Transverse colon (tissue), 4 donors: ENCODE measurements around the gene CALHM6. TPM values are rescaled to one million over a fixed set of nuclear protein-coding genes. Genes with fewer than 3 reads are reported as not detected.

ENCODE experiments used
- DNase-seq: peaks from one replicate; pipeline ENCODE4 v3.0.0-alpha.2; 2019
- H3K27ac ChIP-seq, 4 donors: fragments of 200-600 bp; sonication (generic); 2 replicates each; pipeline ENCODE4 v1.5.1; 2016 to 2018; ENCODE audit warnings: inconsistent platforms in 4 of 4
- H3K27me3 ChIP-seq: fragments of 200-600 bp; sonication (generic); 2 replicates; pipeline ENCODE4 v1.5.1; 2017; ENCODE audit warnings: inconsistent platforms
- H3K36me3 ChIP-seq, 4 donors: fragments of 200-600 bp; sonication (generic); 2 replicates each; pipeline ENCODE4 v1.5.1; 2017 to 2019; ENCODE audit warnings: inconsistent platforms in 4 of 4
- H3K4me1 ChIP-seq, 4 donors: fragments of 200-600 bp; sonication (generic); 2 replicates each; pipeline ENCODE4 v1.5.1; 2017 to 2020; ENCODE audit warnings: inconsistent platforms in 4 of 4
- H3K4me3 ChIP-seq, 4 donors: fragments of 200-600 bp; sonication (generic); 1 replicate in 1 of 4; 2 replicates in 3 of 4; pipeline versions ENCODE4 v1.5.1 to v1.6.1; 2017 to 2019; ENCODE audit warnings: inconsistent platforms in 4 of 4
- H3K9me3 ChIP-seq, 2 donors: fragments of 200-600 bp; sonication (generic); 2 replicates each; pipeline ENCODE4 v1.5.1; 2017 to 2019; ENCODE audit warnings: inconsistent platforms in 2 of 2
- EP300 ChIP-seq: sonication (generic); formaldehyde crosslinking; IDR thresholded peaks from one replicate; pipeline ENCODE4 v1.6.1; 2017; ENCODE audit warnings: antibody characterized with exemption, low read depth
- POLR2A ChIP-seq: fragments of 450-650 bp; IDR thresholded peaks from one replicate; pipeline ENCODE4 v1.6.1; 2016; ENCODE audit warnings: antibody characterized with exemption, mild to moderate bottlenecking, moderate library complexity
- POLR2AphosphoS5 ChIP-seq, 3 donors: sonication (generic); formaldehyde crosslinking; IDR thresholded peaks; one replicate each; pipeline ENCODE4 v1.6.1; 2016; ENCODE audit warnings: antibody characterized with exemption in 3 of 3
- WGBS, 2 donors: methylation state at CpG; one replicate each; pipeline ENCODE4 v1.1.5; 2018; ENCODE audit warnings: low coverage in 1 of 2; 5-methylcytosine and 5-hydroxymethylcytosine counted together
- in situ Hi-C, 4 donors: fragments of 200-750 bp; cut with MboI; loops; one replicate each; pipeline versions ENCODE4 v1.15.0 to v1.15.1; 2017; ENCODE audit warnings: low sequenced_read_pairs in 3 of 4, low pct_ligation_motif_present in 1 of 4, low pct_unique_long_range_greater_than_20kb in 1 of 4
- intact Hi-C: fragments of 100-400 bp; cut with DNase I; formaldehyde crosslinking; loops from one replicate; pipeline ENCODE4 v1.15.1; 2023; ENCODE audit warnings: low total_unique reads
- total RNA-seq, 4 donors: library from RNA; depleted of rRNA; stranded (reverse); fragments of >200 nt; gene quantifications; one replicate each; pipeline ENCODE4 v1.1.0, GENCODE V29; 2016
- TF ChIP-seq, protein P1 (sequence below), 5 experiments: fragments of 200-600 bp in 3 of 5; fragments of 450-650 bp in 2 of 5; sonication (generic) in 3 of 5; IDR thresholded peaks; 1 replicate in 2 of 5; 2 replicates in 3 of 5; pipeline ENCODE4 v1.5.1; 2016 to 2017; ENCODE audit warnings: antibody characterized with exemption in 5 of 5, inconsistent platforms in 3 of 5, mild to moderate bottlenecking in 2 of 5, moderate library complexity in 1 of 5

Gene CALHM6
- total RNA-seq, 4 donors from 2014 or later: 3.3 to 21.7 (median 3.3) TPM; not detected in 1

DNA sequence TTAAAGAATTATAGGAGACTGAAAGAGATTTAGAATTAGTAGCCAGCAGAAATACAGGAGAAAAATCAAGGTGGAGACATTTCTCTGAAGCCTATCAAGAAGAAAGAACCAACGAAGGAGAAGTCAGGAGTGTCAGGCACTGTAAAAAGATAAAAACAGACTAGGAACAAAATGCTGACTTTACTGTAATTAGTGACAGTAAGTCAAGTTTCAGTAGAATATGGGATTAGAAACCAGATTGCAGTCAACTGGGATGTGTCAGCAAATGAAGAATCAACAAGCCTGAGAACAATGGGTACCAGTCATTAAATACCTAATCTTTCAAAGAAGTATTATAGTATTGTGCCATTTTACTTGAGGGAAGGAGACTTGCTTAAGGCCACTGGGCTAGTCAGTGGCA lies 21.6 kb downstream of the CALHM6 start:
- DNase-seq: no peak
- no peaks in the 10 kb centered on the region for H3K4me1 ChIP-seq
- H3K36me3 ChIP-seq: no peaks in the 10 kb centered on the region
- H3K27me3 ChIP-seq: no peaks in the 10 kb centered on the region
- TF ChIP-seq, protein P1, sequence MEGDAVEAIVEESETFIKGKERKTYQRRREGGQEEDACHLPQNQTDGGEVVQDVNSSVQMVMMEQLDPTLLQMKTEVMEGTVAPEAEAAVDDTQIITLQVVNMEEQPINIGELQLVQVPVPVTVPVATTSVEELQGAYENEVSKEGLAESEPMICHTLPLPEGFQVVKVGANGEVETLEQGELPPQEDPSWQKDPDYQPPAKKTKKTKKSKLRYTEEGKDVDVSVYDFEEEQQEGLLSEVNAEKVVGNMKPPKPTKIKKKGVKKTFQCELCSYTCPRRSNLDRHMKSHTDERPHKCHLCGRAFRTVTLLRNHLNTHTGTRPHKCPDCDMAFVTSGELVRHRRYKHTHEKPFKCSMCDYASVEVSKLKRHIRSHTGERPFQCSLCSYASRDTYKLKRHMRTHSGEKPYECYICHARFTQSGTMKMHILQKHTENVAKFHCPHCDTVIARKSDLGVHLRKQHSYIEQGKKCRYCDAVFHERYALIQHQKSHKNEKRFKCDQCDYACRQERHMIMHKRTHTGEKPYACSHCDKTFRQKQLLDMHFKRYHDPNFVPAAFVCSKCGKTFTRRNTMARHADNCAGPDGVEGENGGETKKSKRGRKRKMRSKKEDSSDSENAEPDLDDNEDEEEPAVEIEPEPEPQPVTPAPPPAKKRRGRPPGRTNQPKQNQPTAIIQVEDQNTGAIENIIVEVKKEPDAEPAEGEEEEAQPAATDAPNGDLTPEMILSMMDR (IDR thresholded peaks at IDR 0.05): no peak
- no peak for TF ChIP-seq EP300
- no peak for TF ChIP-seq POLR2AphosphoS5 (IDR thresholded peaks at IDR 0.05)
- TF ChIP-seq POLR2A: no peak
- in situ Hi-C loops: no loop called here
- no peaks in the 10 kb centered on the region for H3K9me3 ChIP-seq
- no peak overlapping the region for H3K4me3 ChIP-seq
- no peak overlapping the region for H3K27ac ChIP-seq
- 67 to 79% methylated on average over 1 of the region's 1 CpG for WGBS, 2 donors
- intact Hi-C loops: no loop called here

DNA sequence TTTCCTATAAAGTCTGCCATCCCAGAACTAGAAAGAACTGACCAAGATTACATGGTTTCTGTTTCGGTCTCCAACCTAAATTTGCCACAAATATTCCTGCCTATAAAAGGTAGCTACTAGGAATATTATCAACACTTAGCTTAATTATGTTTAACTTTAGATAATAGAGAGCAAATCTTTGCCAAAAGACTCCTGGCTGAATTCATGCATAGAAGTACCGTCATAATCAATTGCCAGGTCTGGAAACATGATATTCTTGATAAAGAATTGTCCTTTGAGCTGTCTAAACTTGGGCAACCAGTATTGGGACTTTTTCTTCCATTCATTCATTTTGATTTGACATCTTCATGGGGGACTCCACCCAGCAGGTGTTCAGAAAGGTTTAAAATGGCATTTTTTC lies 22.4 kb downstream of the CALHM6 start:
- H3K27ac ChIP-seq: no peak overlapping the region
- no peaks in the 10 kb centered on the region for H3K27me3 ChIP-seq
- no peaks in the 10 kb centered on the region for H3K9me3 ChIP-seq
- no peak overlapping the region for H3K4me3 ChIP-seq
- no peak for DNase-seq
- H3K36me3 ChIP-seq: no peaks in the 10 kb centered on the region
- TF ChIP-seq POLR2A: no peak
- TF ChIP-seq POLR2AphosphoS5 (IDR thresholded peaks at IDR 0.05): no peak
- TF ChIP-seq, protein P1 (IDR thresholded peaks at IDR 0.05): no peak
- 49 to 83% methylated on average over 1 to 2 of the region's 2 CpGs for WGBS, 2 donors
- in situ Hi-C loops: no loop called here
- no peaks in the 10 kb centered on the region for H3K4me1 ChIP-seq
- intact Hi-C loops: no loop called here

DNA sequence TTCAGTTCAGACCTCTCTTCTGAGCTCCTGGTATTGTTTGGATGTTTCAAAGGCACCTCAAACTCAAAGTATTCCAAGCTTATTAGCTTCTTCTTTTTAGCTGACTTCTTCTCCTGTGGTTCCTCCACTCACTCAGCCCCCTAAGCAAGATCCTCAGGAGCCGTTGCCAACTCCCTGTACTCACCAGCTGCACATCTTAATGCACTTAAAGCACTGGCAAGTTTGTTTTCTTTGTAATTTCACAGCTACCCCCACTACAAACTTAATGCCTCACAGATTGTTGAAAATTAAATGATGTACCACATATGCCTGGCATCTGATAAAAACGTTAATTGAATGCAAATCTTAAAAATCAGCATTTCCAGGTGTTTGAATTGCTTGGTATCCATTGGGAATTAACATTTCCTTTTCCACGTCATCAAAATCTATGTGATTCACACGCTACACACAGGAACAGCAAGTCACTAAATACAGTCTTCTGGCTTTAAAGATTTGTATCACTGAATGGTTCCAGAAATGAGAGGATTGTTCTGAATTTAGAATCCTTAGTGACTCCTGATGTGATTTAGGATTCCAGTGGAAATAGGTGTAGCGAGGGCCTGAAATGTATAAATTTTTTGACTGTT lies 24.5 kb downstream of the CALHM6 start:
- no peaks in the 10 kb centered on the region for H3K9me3 ChIP-seq
- in situ Hi-C loops: no loop called here
- TF ChIP-seq, protein P1 (IDR thresholded peaks at IDR 0.05): no peak
- TF ChIP-seq POLR2AphosphoS5 (IDR thresholded peaks at IDR 0.05) (no peak), EP300 (no peak), POLR2A (no peak)
- no peak for DNase-seq
- no peak overlapping the region for H3K4me3 ChIP-seq
- no peaks in the 10 kb centered on the region for H3K27me3 ChIP-seq
- intact Hi-C loops: no loop called here
- WGBS, 2 donors: 77% methylated on average over 5 of the region's 5 CpGs
- H3K4me1 ChIP-seq: no peaks in the 10 kb centered on the region
- no peak overlapping the region for H3K27ac ChIP-seq
- no peaks in the 10 kb centered on the region for H3K36me3 ChIP-seq

DNA sequence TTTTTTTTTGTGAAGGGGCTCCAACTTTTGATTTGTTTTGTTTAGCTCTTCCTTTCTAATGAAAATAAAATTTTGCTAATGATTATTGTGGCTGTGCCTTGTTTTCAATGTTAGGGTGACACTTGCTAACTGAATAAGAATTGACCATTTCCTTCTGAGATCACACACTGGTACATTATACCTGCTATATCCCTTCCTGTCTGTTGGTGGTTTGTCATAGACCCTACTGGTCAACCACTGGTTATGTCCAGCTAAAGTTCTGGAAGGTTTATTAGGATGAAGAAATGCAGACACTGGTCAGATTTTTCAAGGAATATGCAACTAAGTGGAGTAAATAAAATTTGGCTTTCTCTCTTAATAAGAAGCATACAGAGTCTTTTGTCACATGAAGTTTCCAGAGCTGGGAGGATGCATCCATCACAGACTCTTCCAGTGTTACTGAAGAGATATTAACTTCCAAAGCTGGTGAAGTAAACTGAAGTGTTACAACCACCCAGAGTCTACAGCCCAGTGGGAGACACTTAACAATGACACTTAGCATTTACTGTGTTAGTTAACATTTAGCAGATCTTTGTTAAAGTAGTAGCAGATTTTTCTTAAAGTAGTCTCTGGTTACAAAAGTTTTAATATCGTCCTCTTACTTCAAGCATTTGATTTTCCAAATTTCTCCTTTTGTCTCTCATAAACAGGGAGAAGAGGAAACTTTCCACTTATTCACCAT lies 30.6 kb downstream of the CALHM6 start:
- in situ Hi-C loops (no loop called here), intact Hi-C loops (no loop called here)
- Histone ChIP-seq H3K4me1 (no peaks in the 10 kb centered on the region), H3K27ac (no peak overlapping the region), H3K36me3 (no peaks in the 10 kb centered on the region), H3K27me3 (no peaks in the 10 kb centered on the region), H3K4me3 (no peak overlapping the region), H3K9me3 (no peaks in the 10 kb centered on the region)
- no peak for DNase-seq
- 83 to 85% methylated on average over 1 of the region's 1 CpG for WGBS, 2 donors
- TF ChIP-seq POLR2A (no peak), POLR2AphosphoS5 (IDR thresholded peaks at IDR 0.05) (no peak), EP300 (no peak)
- TF ChIP-seq, protein P1 (IDR thresholded peaks at IDR 0.05): no peak
